Measurements from ENCODE around the gene HNRNPD. TPM values are rescaled to one million over a fixed set of nuclear protein-coding genes. Genes with fewer than 3 reads are reported as not detected.

Gene HNRNPD
- total and polyA plus RNA-seq, 2 donors (not counting 3 experiments of a cell fraction or from before 2014, with no cell fraction given): 91.3 to 363 TPM

DNA sequence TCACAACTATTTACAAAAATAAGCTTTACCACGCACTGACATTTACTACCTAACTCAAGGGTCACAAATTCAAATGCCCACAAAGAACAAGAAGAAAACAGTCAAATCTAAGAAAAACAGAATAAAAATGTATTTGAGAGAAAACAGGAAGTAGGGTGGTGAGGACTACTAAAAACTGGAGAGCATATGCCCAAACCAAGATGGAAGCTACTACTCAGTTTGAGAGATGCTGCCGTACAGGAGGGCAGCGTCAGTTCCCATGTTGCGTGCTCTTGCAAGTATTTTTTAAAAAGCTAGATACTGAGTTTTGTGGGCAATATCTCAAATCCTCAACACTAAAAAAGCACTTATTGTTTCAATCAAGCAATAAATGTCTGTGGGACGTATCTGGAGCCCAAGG, 16.2 kb downstream of the HNRNPD start:
- dilution Hi-C loops (cut with MboI; ENCODE audit: extremely low pct_ligation_motif_present, low sequenced_read_pairs): no loop called here

More for the DNA sequence above, 16.2 kb downstream of the HNRNPD start:
- ChIA-PET POLR2A (no interaction called here), CTCF (interaction anchor here (1.1 kb wide), 1 partner anchor 17 kb away, joined by 3 read pairs; no protein-coding TSS in a partner anchor)
- H3K9me1 ChIP-seq (replicated peaks; ENCODE audit: control insufficient read depth, extremely low read depth, insufficient read depth, low read length): no peaks in the 10 kb centered on the region
- H3K9me3 ChIP-seq (replicated peaks; ENCODE audit: control insufficient read depth, insufficient read depth, low read length): no peaks in the 10 kb centered on the region
- FAIRE-seq (no peak), DNase-seq (ENCODE audit: low read depth, low spot score) (no peak)
- H3K4me3 ChIP-seq (replicated peaks in 1 of 3; ENCODE audit: insufficient read depth in 1 of 3, low read depth in 1 of 3, low read length in 3 of 3): no peak overlapping the region
- H3K9ac ChIP-seq (replicated peaks; ENCODE audit: extremely low read depth, insufficient read depth, low read length): no peak overlapping the region
- H3K4me2 ChIP-seq (ENCODE audit: insufficient read depth, low read length): no peak overlapping the region
- intact Hi-C loops (cut with micrococcal nuclease): no loop called here
- H3K4me1 ChIP-seq (ENCODE audit: control insufficient read depth, extremely low read depth, insufficient read depth, low read length): no peaks in the 10 kb centered on the region
- peaks cover 11 to 39% of the 10 kb centered on the region in 2 experiments for H3K36me3 ChIP-seq (ENCODE audit: control insufficient read depth in 2 of 2, extremely low read depth in 1 of 2, insufficient read depth in 2 of 2, low read length in 2 of 2)
- H2AFZ ChIP-seq (ENCODE audit: low read depth, low read length): no peak overlapping the region
- BruUV-seq (replicated peaks): no TSS peak
- TF ChIP-seq FOS (IDR thresholded peaks at IDR 0.05; ENCODE audit: borderline replicate concordance, insufficient read depth, low read length): no peak
- no peak for TF ChIP-seq POLR2AphosphoS5 (IDR thresholded peaks at IDR 0.05; ENCODE audit: insufficient read depth, low read depth, low read length)
- TF ChIP-seq GATA2 (IDR thresholded peaks at IDR 0.05; ENCODE audit: insufficient read depth, insufficient read length, low read depth, low read length): no peak
- TF ChIP-seq, protein P1, sequence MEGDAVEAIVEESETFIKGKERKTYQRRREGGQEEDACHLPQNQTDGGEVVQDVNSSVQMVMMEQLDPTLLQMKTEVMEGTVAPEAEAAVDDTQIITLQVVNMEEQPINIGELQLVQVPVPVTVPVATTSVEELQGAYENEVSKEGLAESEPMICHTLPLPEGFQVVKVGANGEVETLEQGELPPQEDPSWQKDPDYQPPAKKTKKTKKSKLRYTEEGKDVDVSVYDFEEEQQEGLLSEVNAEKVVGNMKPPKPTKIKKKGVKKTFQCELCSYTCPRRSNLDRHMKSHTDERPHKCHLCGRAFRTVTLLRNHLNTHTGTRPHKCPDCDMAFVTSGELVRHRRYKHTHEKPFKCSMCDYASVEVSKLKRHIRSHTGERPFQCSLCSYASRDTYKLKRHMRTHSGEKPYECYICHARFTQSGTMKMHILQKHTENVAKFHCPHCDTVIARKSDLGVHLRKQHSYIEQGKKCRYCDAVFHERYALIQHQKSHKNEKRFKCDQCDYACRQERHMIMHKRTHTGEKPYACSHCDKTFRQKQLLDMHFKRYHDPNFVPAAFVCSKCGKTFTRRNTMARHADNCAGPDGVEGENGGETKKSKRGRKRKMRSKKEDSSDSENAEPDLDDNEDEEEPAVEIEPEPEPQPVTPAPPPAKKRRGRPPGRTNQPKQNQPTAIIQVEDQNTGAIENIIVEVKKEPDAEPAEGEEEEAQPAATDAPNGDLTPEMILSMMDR (IDR thresholded peaks at IDR 0.05; ENCODE audit: extremely low read depth in 1 of 2, insufficient read depth in 1 of 2, low read depth in 1 of 2, low read length in 2 of 2): no peak
- no peak for TF ChIP-seq MYC (IDR thresholded peaks at IDR 0.05; ENCODE audit: low read depth, low read length)
- TF ChIP-seq EZH2 (IDR thresholded peaks at IDR 0.05; ENCODE audit: borderline replicate concordance, low read depth, low read length, severe bottlenecking): no peak
- TF ChIP-seq JUN (IDR thresholded peaks at IDR 0.05; ENCODE audit: borderline replicate concordance, insufficient read depth, insufficient read length, low read depth): no peak
- TF ChIP-seq POLR2A (IDR thresholded peaks at IDR 0.05; ENCODE audit: low read depth, low read length): no peak
- TF ChIP-seq, protein P2, sequence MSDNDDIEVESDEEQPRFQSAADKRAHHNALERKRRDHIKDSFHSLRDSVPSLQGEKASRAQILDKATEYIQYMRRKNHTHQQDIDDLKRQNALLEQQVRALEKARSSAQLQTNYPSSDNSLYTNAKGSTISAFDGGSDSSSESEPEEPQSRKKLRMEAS (IDR thresholded peaks at IDR 0.05; ENCODE audit: insufficient read depth, insufficient read length): no peak
- H4K20me1 ChIP-seq (replicated peaks; ENCODE audit: control insufficient read depth, extremely low read depth, insufficient read depth, low read length): peaks cover 39% of the 10 kb centered on the region
- peaks cover 90% of the 10 kb centered on the region for H3K79me2 ChIP-seq (ENCODE audit: control insufficient read depth, insufficient read depth, low read length)
- no peak overlapping the region for H3K27ac ChIP-seq (ENCODE audit: insufficient read depth, low read depth, low read length)
- H3K27me3 ChIP-seq (ENCODE audit: control insufficient read depth in 2 of 2, insufficient read depth in 2 of 2, low read length in 2 of 2): no peaks in the 10 kb centered on the region

Data from endothelial cell of umbilical vein (primary cell).